ENCODE measurements around the gene SRCAP. TPM values are rescaled to one million over a fixed set of nuclear protein-coding genes. Genes with fewer than 3 reads are reported as not detected.
A peak's percentile ranks its signal among the peaks of the same experiment; 100 is the strongest.

Gene SRCAP
- total RNA-seq, 1 donor from 2014 or later: 94.5 TPM

DNA sequence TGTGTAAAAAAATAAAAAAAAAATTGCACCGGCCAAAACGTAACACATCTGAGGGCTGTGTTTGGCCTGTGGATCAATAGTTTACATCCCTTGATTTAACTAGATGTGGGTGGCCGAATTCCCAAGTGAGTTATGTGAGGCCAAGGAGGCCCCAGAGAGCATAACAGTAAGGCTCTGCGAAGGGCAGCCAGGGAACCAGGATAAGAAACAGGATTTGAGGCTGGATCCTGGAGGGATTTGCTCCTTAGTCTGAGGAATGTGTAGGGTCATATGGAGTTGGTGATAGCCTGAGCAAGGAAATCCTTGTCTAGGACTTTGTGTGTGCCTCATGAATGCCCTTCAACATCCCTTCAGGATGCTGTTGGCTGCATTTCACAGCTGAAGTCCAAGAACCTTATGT is 51.2 kb downstream of the SRCAP start:
- no peak for TF ChIP-seq CTCF (conservative IDR thresholded peaks at IDR 0.05)
- Mint-ChIP-seq H3K36me3 (ENCODE audit: low read depth) (peaks cover 6% of the 10 kb centered on the region), H3K4me1 (peaks cover 23% of the 10 kb centered on the region), H3K27me3 (ENCODE audit: low read depth) (peaks cover 2% of the 10 kb centered on the region), H3K4me3 (peak overlapping the region; percentile 58), H3K27ac (ENCODE audit: unreplicated experiment) (no peak overlapping the region), H3K9me3 (no peaks in the 10 kb centered on the region)
- DNase-seq (ENCODE audit: low read depth, low spot score): no peak

DNA sequence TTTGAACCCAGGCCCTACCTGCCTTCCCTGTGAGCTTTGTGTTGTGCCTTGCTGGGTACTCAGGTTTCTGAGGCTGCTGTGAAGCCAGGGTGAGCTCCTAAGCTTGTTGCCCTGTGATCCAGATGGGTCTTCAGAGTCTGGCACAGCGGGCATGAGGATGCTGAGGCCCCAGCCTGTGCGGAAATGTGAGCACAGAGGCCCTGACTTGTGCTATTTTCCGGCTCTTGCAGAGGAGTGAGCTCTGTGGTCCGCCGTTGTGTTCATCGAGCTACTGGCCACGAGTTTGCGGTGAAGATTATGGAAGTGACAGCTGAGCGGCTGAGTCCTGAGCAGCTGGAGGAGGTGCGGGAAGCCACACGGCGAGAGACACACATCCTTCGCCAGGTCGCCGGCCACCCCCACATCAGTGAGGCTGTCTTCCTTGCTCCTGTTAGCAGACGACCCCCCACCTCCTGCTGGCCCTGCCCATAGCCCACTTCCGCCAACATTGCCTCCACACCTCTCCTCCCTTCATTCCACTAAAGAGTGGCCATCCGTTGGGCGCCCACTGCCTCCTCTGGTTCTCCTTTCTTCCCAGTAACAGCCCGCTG is 52.0 kb downstream of the SRCAP start:
- peak overlapping the region; percentile 10 for H3K27ac Mint-ChIP-seq (ENCODE audit: unreplicated experiment)
- DNase-seq (ENCODE audit: low read depth, low spot score): no peak
- H3K36me3 Mint-ChIP-seq (ENCODE audit: low read depth): peaks cover 6% of the 10 kb centered on the region
- peak overlapping the region; percentile 58 for H3K4me3 Mint-ChIP-seq
- H3K9me3 Mint-ChIP-seq: no peaks in the 10 kb centered on the region
- no peak for TF ChIP-seq CTCF (conservative IDR thresholded peaks at IDR 0.05)
- H3K27me3 Mint-ChIP-seq (ENCODE audit: low read depth): peaks cover 2% of the 10 kb centered on the region
- H3K4me1 Mint-ChIP-seq: peaks cover 23% of the 10 kb centered on the region

- no peak overlapping the region for H3K4me3 Mint-ChIP-seq
- H3K9me3 Mint-ChIP-seq: no peaks in the 10 kb centered on the region
- peaks cover 3% of the 10 kb centered on the region for H3K36me3 Mint-ChIP-seq (ENCODE audit: low read depth)
- no peak for DNase-seq (ENCODE audit: low read depth, low spot score)
- TF ChIP-seq CTCF (conservative IDR thresholded peaks at IDR 0.05): no peak
- H3K27ac Mint-ChIP-seq (ENCODE audit: unreplicated experiment): no peak overlapping the region
- peaks cover 10% of the 10 kb centered on the region for H3K4me1 Mint-ChIP-seq
- no peaks in the 10 kb centered on the region for H3K27me3 Mint-ChIP-seq (ENCODE audit: low read depth)
Observed at GRCh38 chr16:30753596-30753995, 54.6 kb downstream of the SRCAP start.

GRCh38 chr16:30755955-30756780 is 57.2 kb downstream of the SRCAP start:
- DNase-seq (ENCODE audit: low read depth, low spot score): no peak
- no peaks in the 10 kb centered on the region for H3K9me3 Mint-ChIP-seq
- peak overlapping the region; percentile 58 for H3K4me3 Mint-ChIP-seq
- peaks cover 9% of the 10 kb centered on the region for H3K4me1 Mint-ChIP-seq
- no peak overlapping the region for H3K27ac Mint-ChIP-seq (ENCODE audit: unreplicated experiment)
- H3K27me3 Mint-ChIP-seq (ENCODE audit: low read depth): no peaks in the 10 kb centered on the region
- no peak for TF ChIP-seq CTCF (conservative IDR thresholded peaks at IDR 0.05)
- peaks cover 3% of the 10 kb centered on the region for H3K36me3 Mint-ChIP-seq (ENCODE audit: low read depth)

DNA sequence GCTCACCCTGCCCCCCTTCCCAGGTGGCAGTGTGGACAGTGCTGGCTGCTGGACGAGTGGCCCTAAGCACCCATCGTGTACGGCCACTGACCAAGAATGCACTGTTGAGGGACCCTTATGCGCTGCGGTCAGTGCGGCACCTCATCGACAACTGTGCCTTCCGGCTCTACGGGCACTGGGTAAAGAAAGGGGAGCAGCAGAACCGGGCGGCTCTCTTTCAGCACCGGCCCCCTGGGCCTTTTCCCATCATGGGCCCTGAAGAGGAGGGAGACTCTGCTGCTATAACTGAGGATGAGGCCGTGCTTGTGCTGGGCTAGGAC is 57.8 kb downstream of the SRCAP start:
- Mint-ChIP-seq H3K36me3 (ENCODE audit: low read depth) (no peaks in the 10 kb centered on the region), H3K4me3 (peak overlapping the region; percentile 58), H3K27me3 (ENCODE audit: low read depth) (no peaks in the 10 kb centered on the region), H3K27ac (ENCODE audit: unreplicated experiment) (no peak overlapping the region), H3K9me3 (no peaks in the 10 kb centered on the region), H3K4me1 (peaks cover 11% of the 10 kb centered on the region)
- DNase-seq (ENCODE audit: low read depth, low spot score): no peak
- no peak for TF ChIP-seq CTCF (conservative IDR thresholded peaks at IDR 0.05)

Data from neural crest cell (in vitro differentiated cells).